Measurements from ENCODE around the gene MAPK6. TPM values are rescaled to one million over a fixed set of nuclear protein-coding genes. Genes with fewer than 3 reads are reported as not detected.

The MAPK6 gene
- polyA plus RNA-seq, 3 donors = 8.6 to 11.0 (median 10.2) TPM

DNA sequence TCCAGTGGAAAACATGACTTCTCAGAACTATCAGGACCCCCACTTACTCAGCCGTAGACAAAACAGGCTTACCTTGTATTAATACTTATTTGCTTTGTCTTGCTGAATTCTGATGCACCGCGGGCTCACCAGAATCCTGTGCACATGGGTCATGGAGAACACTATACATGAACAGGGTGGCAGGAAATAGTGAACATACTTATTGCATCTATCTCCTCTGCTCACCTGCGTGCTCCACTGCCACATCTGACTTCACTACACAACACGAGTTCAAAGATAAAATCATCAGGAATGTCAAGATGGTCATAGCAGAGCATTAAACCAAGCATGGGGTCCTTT, 10.7 kb upstream of the MAPK6 start:
- H3K4me2 ChIP-seq (replicated peaks; ENCODE audit: extremely low read depth, low read length, poor library complexity, severe bottlenecking) = no peak overlapping the region
- Mint-ChIP-seq H3K36me3 (no peaks in the 10 kb centered on the region), H3K27me3 (ENCODE audit: low read depth in 3 of 3) (peaks cover 0 to 2% (median 1%) of the 10 kb centered on the region in 3 donors), H3K9me3 (peaks cover 0 to 2% (median 0%) of the 10 kb centered on the region in 7 donors), H3K4me1 (peaks cover 28% of the 10 kb centered on the region), H3K4me3 (no peak overlapping the region), H3K27ac (no peak overlapping the region)
- no peaks in the 10 kb centered on the region for H3K79me2 ChIP-seq (ENCODE audit: insufficient read depth, low read length)
- TF ChIP-seq, protein P1, sequence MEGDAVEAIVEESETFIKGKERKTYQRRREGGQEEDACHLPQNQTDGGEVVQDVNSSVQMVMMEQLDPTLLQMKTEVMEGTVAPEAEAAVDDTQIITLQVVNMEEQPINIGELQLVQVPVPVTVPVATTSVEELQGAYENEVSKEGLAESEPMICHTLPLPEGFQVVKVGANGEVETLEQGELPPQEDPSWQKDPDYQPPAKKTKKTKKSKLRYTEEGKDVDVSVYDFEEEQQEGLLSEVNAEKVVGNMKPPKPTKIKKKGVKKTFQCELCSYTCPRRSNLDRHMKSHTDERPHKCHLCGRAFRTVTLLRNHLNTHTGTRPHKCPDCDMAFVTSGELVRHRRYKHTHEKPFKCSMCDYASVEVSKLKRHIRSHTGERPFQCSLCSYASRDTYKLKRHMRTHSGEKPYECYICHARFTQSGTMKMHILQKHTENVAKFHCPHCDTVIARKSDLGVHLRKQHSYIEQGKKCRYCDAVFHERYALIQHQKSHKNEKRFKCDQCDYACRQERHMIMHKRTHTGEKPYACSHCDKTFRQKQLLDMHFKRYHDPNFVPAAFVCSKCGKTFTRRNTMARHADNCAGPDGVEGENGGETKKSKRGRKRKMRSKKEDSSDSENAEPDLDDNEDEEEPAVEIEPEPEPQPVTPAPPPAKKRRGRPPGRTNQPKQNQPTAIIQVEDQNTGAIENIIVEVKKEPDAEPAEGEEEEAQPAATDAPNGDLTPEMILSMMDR (IDR thresholded peaks at IDR 0.05) = no peak
- peaks cover 21 to 36% of the 10 kb centered on the region in 2 donors for H3K4me1 ChIP-seq (ENCODE audit: control insufficient read depth in 1 of 2, insufficient read depth in 2 of 2, low read length in 2 of 2)
- H3K4me3 ChIP-seq (replicated peaks in 1 of 3; ENCODE audit: low read depth in 2 of 3, low read length in 3 of 3) = no peak overlapping the region
- DNase-seq = no peak
- intact Hi-C loops (cut with micrococcal nuclease) = no loop called here
- H2AFZ ChIP-seq (ENCODE audit: insufficient read depth, low read depth, low read length, poor library complexity, severe bottlenecking) = no peak overlapping the region
- no peak overlapping the region for H3K9ac ChIP-seq (ENCODE audit: insufficient read depth, low read length, poor library complexity, severe bottlenecking)
- no peaks in the 10 kb centered on the region for H4K20me1 ChIP-seq (ENCODE audit: insufficient read depth, low read length)
- H3K27ac ChIP-seq (ENCODE audit: low read depth in 1 of 2, low read length in 2 of 2) = no peak overlapping the region
- H3K36me3 ChIP-seq (replicated peaks in 1 of 2; ENCODE audit: control insufficient read depth in 1 of 2, insufficient read depth in 2 of 2, low read length in 2 of 2) = no peaks in the 10 kb centered on the region
- no peaks in the 10 kb centered on the region for H3K27me3 ChIP-seq (ENCODE audit: control insufficient read depth in 2 of 2, insufficient read depth in 2 of 2, low read length in 2 of 2)
- H3K9me3 ChIP-seq (replicated peaks in 1 of 2; ENCODE audit: control insufficient read depth in 1 of 2, insufficient read depth in 1 of 2, low read length in 2 of 2) = no peaks in the 10 kb centered on the region
- 100% methylated on average over 2 of the region's 5 CpGs for WGBS (ENCODE audit: insufficient coverage)

DNA sequence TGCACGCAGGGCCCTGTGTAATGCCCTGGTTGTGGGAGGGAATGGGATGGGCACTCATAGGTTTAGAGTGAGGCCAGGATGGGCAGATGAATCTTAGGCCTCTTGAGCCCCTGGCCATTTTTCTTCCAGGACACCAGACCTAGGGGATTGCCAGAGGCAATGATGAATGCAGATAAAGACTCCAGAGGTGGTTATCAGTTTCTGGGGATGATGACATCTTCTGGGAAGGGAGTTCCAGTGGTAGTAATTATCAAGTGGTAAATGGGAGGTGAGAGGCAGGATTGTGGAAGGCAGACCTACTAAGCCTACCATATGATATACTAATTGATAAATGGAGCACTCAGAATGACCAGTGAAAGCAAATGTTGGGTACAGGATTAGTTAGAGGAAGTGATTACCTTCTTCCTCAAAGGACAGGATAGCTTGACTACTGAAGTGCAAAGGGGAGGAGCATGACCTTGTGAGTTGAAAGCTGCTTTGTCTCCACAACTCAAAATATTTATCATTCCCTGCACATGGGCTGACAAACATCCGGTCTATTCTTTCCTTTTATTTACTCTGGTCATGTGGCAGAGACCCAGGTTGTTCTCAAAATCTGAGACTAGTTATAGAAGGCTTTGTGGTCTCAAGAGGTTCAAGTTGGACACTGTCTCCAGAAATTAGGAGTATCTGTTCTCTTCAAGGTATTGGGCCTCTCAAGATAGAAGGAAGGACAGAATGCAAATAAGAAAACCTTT, 10.2 kb upstream of the MAPK6 start:
- Histone ChIP-seq H3K9me3 (replicated peaks in 1 of 2; ENCODE audit: control insufficient read depth in 1 of 2, insufficient read depth in 1 of 2, low read length in 2 of 2) (no peaks in the 10 kb centered on the region), H3K4me1 (ENCODE audit: control insufficient read depth in 1 of 2, insufficient read depth in 2 of 2, low read length in 2 of 2) (peaks cover 26 to 41% of the 10 kb centered on the region in 2 donors), H3K36me3 (replicated peaks in 1 of 2; ENCODE audit: control insufficient read depth in 1 of 2, insufficient read depth in 2 of 2, low read length in 2 of 2) (no peaks in the 10 kb centered on the region), H3K4me3 (replicated peaks in 1 of 3; ENCODE audit: low read depth in 2 of 3, low read length in 3 of 3) (no peak overlapping the region), H3K27me3 (ENCODE audit: control insufficient read depth in 2 of 2, insufficient read depth in 2 of 2, low read length in 2 of 2) (no peaks in the 10 kb centered on the region), H3K4me2 (replicated peaks; ENCODE audit: extremely low read depth, low read length, poor library complexity, severe bottlenecking) (no peak overlapping the region), H3K27ac (ENCODE audit: low read depth in 1 of 2, low read length in 2 of 2) (no peak overlapping the region), H2AFZ (ENCODE audit: insufficient read depth, low read depth, low read length, poor library complexity, severe bottlenecking) (no peak overlapping the region), H3K79me2 (ENCODE audit: insufficient read depth, low read length) (no peaks in the 10 kb centered on the region), H3K9ac (ENCODE audit: insufficient read depth, low read length, poor library complexity, severe bottlenecking) (no peak overlapping the region), H4K20me1 (ENCODE audit: insufficient read depth, low read length) (no peaks in the 10 kb centered on the region)
- Mint-ChIP-seq H3K4me3 (no peak overlapping the region), H3K36me3 (no peaks in the 10 kb centered on the region), H3K27ac (peak overlapping the region in 2 of 7 donors; percentile 32 to 35), H3K9me3 (peaks cover 0 to 2% (median 0%) of the 10 kb centered on the region in 7 donors), H3K4me1 (peaks cover 33% of the 10 kb centered on the region), H3K27me3 (ENCODE audit: low read depth in 3 of 3) (peaks cover 0 to 2% (median 1%) of the 10 kb centered on the region in 3 donors)
- WGBS (ENCODE audit: insufficient coverage) = 100% methylated on average over 1 of the region's 2 CpGs
- TF ChIP-seq, protein P1 (IDR thresholded peaks at IDR 0.05) = no peak
- peak in 2 of 3 donors; percentile 29 to 35 for DNase-seq
- intact Hi-C loops (cut with micrococcal nuclease) = no loop called here

All from CD14-positive monocyte (primary cell).